Left ventricle myocardium inferior (tissue), 1 donor: ENCODE data around the gene FUT3. TPM values are rescaled to one million over a fixed set of nuclear protein-coding genes. Genes with fewer than 3 reads are reported as not detected.

Source experiments
- DNase-seq: peaks from one replicate; pipeline ENCODE4 v3.0.0-alpha.2; 2020
- H3K27ac ChIP-seq: fragments of 200-600 bp; replicated peaks from 2 replicates; pipeline ENCODE4 v1.8.0; 2021
- H3K27me3 ChIP-seq: fragments of 200-600 bp; 2 replicates; pipeline ENCODE4 v1.8.0; 2021; ENCODE audit warnings: low read depth
- H3K36me3 ChIP-seq: fragments of 200-600 bp; 2 replicates; pipeline ENCODE4 v1.8.0; 2021
- H3K4me1 ChIP-seq: fragments of 200-600 bp; 2 replicates; pipeline ENCODE4 v1.8.0; 2021
- H3K4me3 ChIP-seq: fragments of 200-600 bp; 2 replicates; pipeline ENCODE4 v1.8.0; 2021; ENCODE audit warnings: mild to moderate bottlenecking, moderate library complexity
- H3K9me3 ChIP-seq: fragments of 200-600 bp; replicated peaks from 2 replicates; pipeline ENCODE4 v1.8.0; 2021
- intact Hi-C: fragments of 100-400 bp; cut with micrococcal nuclease; formaldehyde crosslinking; loops from one replicate; pipeline ENCODE4 v1.11.0; 2022
- total RNA-seq: library from RNA; stranded (reverse); fragmentation: NEBNext Ultra II Directional; extraction: Animal tissue kit (Norgen Biotek cat#: 25700); gene quantifications from one replicate; pipeline ENCODE4 v1.2.1, GENCODE V29; 2021
- TF ChIP-seq, protein P1 (sequence below): fragments of 200-600 bp; IDR thresholded peaks from 2 replicates; pipeline ENCODE4 v1.8.0; 2021; ENCODE audit warnings: antibody characterized with exemption, mild to moderate bottlenecking, borderline replicate concordance
- donor health status: DM: no; HTN: yes; CAD: no; lungs with severe emphysema.

FUT3 gene
- total RNA-seq, 1 donor from 2014 or later = not detected

DNA sequence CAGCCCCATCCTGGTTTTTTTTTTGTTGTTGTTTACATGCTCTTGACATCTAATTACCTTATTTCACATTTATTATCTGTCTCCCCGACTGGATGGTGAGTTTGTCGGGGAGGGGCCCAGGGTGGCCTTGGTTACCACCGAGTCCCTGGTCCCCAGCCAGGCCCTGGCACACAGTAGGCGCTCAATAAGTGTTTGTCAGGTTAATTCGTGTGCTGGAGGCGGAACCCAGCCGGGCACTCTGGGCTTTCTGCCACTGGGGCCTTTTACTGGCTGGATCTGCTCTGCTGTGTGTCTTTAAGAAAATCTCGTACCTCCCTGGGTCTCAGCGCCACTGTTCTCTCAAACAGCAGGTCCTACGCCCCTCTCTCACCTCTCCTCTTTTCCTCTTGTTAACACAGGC, 41.8 kb downstream of the FUT3 start:
- DNase-seq = no peak
- Histone ChIP-seq H3K9me3 (no peaks in the 10 kb centered on the region), H3K36me3 (no peaks in the 10 kb centered on the region), H3K27ac (no peak overlapping the region), H3K27me3 (peaks cover 18% of the 10 kb centered on the region), H3K4me3 (no peak overlapping the region), H3K4me1 (peaks cover 3% of the 10 kb centered on the region)
- TF ChIP-seq, protein P1, sequence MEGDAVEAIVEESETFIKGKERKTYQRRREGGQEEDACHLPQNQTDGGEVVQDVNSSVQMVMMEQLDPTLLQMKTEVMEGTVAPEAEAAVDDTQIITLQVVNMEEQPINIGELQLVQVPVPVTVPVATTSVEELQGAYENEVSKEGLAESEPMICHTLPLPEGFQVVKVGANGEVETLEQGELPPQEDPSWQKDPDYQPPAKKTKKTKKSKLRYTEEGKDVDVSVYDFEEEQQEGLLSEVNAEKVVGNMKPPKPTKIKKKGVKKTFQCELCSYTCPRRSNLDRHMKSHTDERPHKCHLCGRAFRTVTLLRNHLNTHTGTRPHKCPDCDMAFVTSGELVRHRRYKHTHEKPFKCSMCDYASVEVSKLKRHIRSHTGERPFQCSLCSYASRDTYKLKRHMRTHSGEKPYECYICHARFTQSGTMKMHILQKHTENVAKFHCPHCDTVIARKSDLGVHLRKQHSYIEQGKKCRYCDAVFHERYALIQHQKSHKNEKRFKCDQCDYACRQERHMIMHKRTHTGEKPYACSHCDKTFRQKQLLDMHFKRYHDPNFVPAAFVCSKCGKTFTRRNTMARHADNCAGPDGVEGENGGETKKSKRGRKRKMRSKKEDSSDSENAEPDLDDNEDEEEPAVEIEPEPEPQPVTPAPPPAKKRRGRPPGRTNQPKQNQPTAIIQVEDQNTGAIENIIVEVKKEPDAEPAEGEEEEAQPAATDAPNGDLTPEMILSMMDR = no peak
- intact Hi-C loops = no loop called here

DNA sequence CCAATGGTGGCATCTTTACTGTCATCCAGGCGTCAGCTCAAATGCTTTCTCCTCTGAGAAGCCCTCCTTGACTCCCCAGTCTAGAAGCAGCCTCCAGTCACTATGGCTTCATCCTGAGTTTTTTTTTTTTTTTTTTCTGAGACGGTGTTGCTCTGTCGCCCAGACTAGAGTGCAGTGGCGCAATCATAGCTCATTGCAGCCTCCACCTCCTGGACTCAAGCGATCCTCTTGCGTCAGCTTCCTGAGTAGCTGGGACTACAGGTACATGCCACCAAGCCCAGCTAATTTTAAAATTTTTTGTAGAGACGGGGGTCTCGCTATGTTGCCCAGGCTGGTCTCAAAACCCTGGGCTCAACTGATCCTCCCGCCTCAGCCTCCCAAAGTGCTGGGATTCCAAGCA, 42.2 kb downstream of the FUT3 start:
- TF ChIP-seq, protein P1 = no peak
- Histone ChIP-seq H3K36me3 (no peaks in the 10 kb centered on the region), H3K27me3 (peaks cover 18% of the 10 kb centered on the region), H3K4me3 (no peak overlapping the region), H3K27ac (no peak overlapping the region), H3K9me3 (no peaks in the 10 kb centered on the region), H3K4me1 (peaks cover 5% of the 10 kb centered on the region)
- intact Hi-C loops = no loop called here
- no peak for DNase-seq

DNA sequence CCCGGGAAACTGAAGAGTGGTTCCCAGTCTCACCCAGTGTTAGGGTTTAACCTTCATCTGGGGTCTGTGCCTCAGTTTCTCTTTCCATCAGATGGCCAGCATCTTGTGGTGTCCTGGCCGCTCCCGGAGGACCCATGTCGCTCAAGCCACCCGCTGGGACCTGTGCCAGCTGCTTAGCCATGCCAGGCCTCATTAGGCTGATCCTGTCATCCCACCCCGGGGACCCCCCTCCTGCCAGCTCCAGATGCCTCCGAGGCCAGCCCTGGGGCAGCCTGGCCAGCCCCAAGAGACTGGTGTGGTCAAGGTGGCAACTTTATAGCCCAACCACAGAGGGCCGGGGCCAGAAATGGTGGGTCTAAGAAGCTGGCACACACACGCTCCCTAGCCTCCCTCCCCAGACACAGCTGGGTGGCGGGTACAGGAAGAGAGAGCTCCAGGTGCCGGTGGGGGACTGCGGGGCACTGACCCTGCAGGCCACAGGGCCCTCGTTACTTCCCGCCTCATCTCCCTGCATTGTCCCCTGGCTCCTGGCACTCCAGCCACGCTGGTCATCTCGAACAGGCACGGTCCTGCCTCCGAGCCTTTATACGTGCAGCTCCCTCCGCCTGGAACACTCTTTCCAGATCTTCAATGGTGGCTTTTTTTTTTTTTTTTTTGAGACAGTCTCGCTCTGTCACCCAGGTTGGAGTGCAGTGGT, 43.0 kb downstream of the FUT3 start:
- DNase-seq = no peak
- Histone ChIP-seq H3K27me3 (peaks cover 23% of the 10 kb centered on the region), H3K9me3 (no peaks in the 10 kb centered on the region), H3K36me3 (no peaks in the 10 kb centered on the region), H3K27ac (no peak overlapping the region), H3K4me1 (peaks cover 12% of the 10 kb centered on the region), H3K4me3 (no peak overlapping the region)
- TF ChIP-seq, protein P1 = no peak
- intact Hi-C loops = no loop called here

DNA sequence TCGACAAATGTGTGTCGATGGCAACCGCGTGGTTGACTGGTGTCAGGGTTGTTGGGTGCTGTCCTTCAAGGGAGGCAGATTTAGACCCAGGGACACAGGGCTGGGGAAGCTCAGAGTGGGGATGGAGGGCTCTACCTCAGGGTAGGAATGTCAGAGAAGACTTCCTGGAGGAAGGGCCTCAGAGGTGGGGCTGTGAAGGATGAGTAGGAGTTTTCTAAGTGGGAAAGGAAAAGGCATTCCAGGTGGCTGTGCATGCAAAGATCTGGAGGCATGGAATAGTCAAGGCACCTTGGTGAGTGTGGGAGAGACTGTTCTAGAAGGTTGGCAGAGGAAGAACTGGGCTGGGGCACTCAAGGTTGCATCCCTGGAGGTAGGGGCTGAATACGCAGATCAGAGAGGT, 44.3 kb downstream of the FUT3 start:
- peaks cover 37% of the 10 kb centered on the region for H3K27me3 ChIP-seq
- peaks cover 16% of the 10 kb centered on the region for H3K4me1 ChIP-seq
- no peaks in the 10 kb centered on the region for H3K9me3 ChIP-seq
- TF ChIP-seq, protein P1 = no peak
- intact Hi-C loops = no loop called here
- no peak overlapping the region for H3K27ac ChIP-seq
- DNase-seq = no peak
- no peaks in the 10 kb centered on the region for H3K36me3 ChIP-seq
- H3K4me3 ChIP-seq = no peak overlapping the region

DNA sequence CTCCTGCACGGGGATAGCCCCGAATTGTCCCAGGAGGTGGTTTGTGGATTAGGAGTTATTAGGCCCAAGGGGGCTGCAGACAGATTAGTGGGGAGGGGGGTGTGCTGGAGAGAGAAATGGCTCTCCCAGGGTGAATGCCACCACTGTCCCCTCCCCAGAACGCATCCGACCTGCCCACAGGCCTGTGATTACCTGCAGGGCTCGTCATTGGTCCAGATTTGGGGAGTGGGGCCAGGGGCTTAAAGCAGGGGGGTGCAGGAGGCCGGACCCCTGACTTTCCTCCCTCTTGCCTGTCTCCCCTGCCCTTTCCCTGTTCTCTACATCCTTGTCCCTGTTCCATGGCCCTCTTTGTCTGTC, 45.1 kb downstream of the FUT3 start:
- H3K36me3 ChIP-seq = no peaks in the 10 kb centered on the region
- no peaks in the 10 kb centered on the region for H3K9me3 ChIP-seq
- TF ChIP-seq, protein P1 = no peak
- H3K27me3 ChIP-seq = peaks cover 45% of the 10 kb centered on the region
- H3K4me1 ChIP-seq = peaks cover 18% of the 10 kb centered on the region
- no peak overlapping the region for H3K27ac ChIP-seq
- no peak for DNase-seq
- H3K4me3 ChIP-seq = peak overlapping the region; percentile 65
- intact Hi-C loops = no loop called here
